ENCODE data around the gene TRAFD1. TPM values are rescaled to one million over a fixed set of nuclear protein-coding genes. Genes with fewer than 3 reads are reported as not detected.

TRAFD1 gene
- total and polyA plus RNA-seq, 9 of the 15 experiments (the other 6 are each of a cell fraction or from before 2014, with no cell fraction given), result 41.3 to 85.5 (median 54.5) TPM

DNA sequence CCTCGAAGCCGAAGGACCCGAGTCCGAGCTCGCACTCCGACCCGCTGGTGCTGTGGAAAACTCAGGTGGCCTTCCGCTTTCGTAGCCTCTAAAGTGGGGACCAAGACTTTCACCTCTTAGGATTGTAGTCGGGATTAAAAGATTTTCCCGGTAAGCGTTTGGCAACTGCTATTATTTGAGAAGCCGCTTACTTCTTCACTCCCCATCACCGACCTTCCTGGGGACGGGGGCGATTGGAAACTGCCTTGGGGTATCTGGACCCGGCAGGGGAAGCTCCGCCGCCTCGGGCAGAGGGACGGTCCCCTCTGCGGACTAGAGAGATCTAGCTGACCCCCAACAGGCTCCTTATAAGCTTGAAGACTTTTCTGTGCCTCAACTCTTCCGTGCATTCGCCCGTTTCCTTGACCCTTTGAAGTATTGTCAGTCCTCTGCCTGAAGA lies 659 bp downstream of the TRAFD1 start:
- Histone ChIP-seq H4K20me1 (replicated peaks; ENCODE audit: control insufficient read depth, insufficient read depth, low read length) (no peaks in the 10 kb centered on the region), H3K9me1 (ENCODE audit: control insufficient read depth, insufficient read depth, low read length) (no peaks in the 10 kb centered on the region), H3K9ac (ENCODE audit: insufficient read depth in 1 of 2, low read depth in 2 of 2, low read length in 2 of 2) (peak overlapping the region; percentile 84 to 99), H3K4me2 (ENCODE audit: insufficient read depth, low read length) (peak overlapping the region; percentile 96), H3K79me2 (ENCODE audit: control insufficient read depth, insufficient read depth, low read length) (peaks cover 52% of the 10 kb centered on the region), H3K9me3 (replicated peaks; ENCODE audit: control insufficient read depth, insufficient read depth, low read depth, low read length) (no peaks in the 10 kb centered on the region), H3K4me1 (replicated peaks in 1 of 2; ENCODE audit: control insufficient read depth in 2 of 2, insufficient read depth in 2 of 2, low read length in 2 of 2) (peaks cover 43 to 49% of the 10 kb centered on the region in 2 experiments), H3K4me3 (peak overlapping the region; percentile 88), H3K36me3 (ENCODE audit: control insufficient read depth, insufficient read depth, low read length) (peaks cover 4% of the 10 kb centered on the region; the same call in 1 of the 3 replicates), H3K27me3 (ENCODE audit: control insufficient read depth in 2 of 2, insufficient read depth in 2 of 2, low read length in 2 of 2) (no peaks in the 10 kb centered on the region), H3K27ac (ENCODE audit: extremely low read depth, low read depth, low read length) (peak overlapping the region; percentile 88), H2AFZ (ENCODE audit: low read depth, low read length) (peak overlapping the region; percentile 88; the same call in 1 of the 2 replicates)
- ChIA-PET CTCF (ENCODE audit: low intra/inter-chr PET ratio) (no interaction called here), POLR2A (interaction anchor here (0.6 to 3.2 kb wide), 11 partner anchors 10 to 278 kb away, joined by 3 to 45 read pairs (median 5); partner anchors contain the start of genes ERP29, NAA25 and TMEM116)
- FAIRE-seq, result no peak
- DNase-seq (ENCODE audit: extremely low read depth in 1 of 4, low spot score in 3 of 4), result peak in 2 of 4 experiments; percentile 21 to 31
- no TSS peak for BruUV-seq (replicated peaks)
- intact Hi-C loops (cut with micrococcal nuclease) (no loop called here), in situ Hi-C loops (cut with MboI) (no loop called here)
- WGBS (ENCODE audit: insufficient coverage, low coverage, missing lambda C conversion rate), result under 1% methylated on average over 22 of the region's 25 CpGs
- ATAC-seq, result 0 out of 3 replicates have a peak, but pooled peaks have one; percentile 2
- TF ChIP-seq, protein P1, sequence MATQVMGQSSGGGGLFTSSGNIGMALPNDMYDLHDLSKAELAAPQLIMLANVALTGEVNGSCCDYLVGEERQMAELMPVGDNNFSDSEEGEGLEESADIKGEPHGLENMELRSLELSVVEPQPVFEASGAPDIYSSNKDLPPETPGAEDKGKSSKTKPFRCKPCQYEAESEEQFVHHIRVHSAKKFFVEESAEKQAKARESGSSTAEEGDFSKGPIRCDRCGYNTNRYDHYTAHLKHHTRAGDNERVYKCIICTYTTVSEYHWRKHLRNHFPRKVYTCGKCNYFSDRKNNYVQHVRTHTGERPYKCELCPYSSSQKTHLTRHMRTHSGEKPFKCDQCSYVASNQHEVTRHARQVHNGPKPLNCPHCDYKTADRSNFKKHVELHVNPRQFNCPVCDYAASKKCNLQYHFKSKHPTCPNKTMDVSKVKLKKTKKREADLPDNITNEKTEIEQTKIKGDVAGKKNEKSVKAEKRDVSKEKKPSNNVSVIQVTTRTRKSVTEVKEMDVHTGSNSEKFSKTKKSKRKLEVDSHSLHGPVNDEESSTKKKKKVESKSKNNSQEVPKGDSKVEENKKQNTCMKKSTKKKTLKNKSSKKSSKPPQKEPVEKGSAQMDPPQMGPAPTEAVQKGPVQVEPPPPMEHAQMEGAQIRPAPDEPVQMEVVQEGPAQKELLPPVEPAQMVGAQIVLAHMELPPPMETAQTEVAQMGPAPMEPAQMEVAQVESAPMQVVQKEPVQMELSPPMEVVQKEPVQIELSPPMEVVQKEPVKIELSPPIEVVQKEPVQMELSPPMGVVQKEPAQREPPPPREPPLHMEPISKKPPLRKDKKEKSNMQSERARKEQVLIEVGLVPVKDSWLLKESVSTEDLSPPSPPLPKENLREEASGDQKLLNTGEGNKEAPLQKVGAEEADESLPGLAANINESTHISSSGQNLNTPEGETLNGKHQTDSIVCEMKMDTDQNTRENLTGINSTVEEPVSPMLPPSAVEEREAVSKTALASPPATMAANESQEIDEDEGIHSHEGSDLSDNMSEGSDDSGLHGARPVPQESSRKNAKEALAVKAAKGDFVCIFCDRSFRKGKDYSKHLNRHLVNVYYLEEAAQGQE (IDR thresholded peaks at IDR 0.05; ENCODE audit: borderline replicate concordance), result no peak
- TF ChIP-seq, protein P1 (CRISPR knock-in tag; IDR thresholded peaks at IDR 0.05; ENCODE audit: low read depth), result no peak; the same call in 1 of the 2 replicates
- TF ChIP-seq FOXP4 (CRISPR knock-in tag; IDR thresholded peaks at IDR 0.05; ENCODE audit: borderline replicate concordance) (0 out of 2 replicates have a peak, but pooled peaks have one; percentile 0), NFE2L1 (tag; IDR thresholded peaks at IDR 0.05; ENCODE audit: borderline replicate concordance, low read depth) (no peak), IFI16 (CRISPR knock-in tag; IDR thresholded peaks at IDR 0.05) (no peak), FOXP1 (CRISPR knock-in tag; IDR thresholded peaks at IDR 0.05) (no peak), TEAD1 (CRISPR knock-in tag; IDR thresholded peaks at IDR 0.05) (0 out of 4 replicates have a peak, but pooled peaks of 1 of the 2 experiments have one; percentile 55), MAZ (CRISPR knock-in tag; conservative IDR thresholded peaks at IDR 0.05 in 1 of 2, IDR thresholded peaks at IDR 0.05 in 1 of 2) (0 out of 4 replicates have a peak, but pooled peaks of 1 of the 2 experiments have one; percentile 6)
- TF ChIP-seq, protein P2, sequence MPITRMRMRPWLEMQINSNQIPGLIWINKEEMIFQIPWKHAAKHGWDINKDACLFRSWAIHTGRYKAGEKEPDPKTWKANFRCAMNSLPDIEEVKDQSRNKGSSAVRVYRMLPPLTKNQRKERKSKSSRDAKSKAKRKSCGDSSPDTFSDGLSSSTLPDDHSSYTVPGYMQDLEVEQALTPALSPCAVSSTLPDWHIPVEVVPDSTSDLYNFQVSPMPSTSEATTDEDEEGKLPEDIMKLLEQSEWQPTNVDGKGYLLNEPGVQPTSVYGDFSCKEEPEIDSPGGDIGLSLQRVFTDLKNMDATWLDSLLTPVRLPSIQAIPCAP (CRISPR knock-in tag; IDR thresholded peaks at IDR 0.05; ENCODE audit: borderline replicate concordance), result peak; percentile 60; the same call in 1 of the 2 replicates
